Endothelial cell of umbilical vein (primary cell): ENCODE data around the gene CMSS1. TPM values are rescaled to one million over a fixed set of nuclear protein-coding genes. Genes with fewer than 3 reads are reported as not detected.

ENCODE experiments used
- BruUV-seq: library from RNA; stranded (reverse); fragments of 400-500 nt; replicated peaks from 2 replicates; lab custom pipeline; 2021; lab: Mats Ljungman, UMichigan
- CTCF ChIA-PET: fragments of 300-600, 350-600 bp; sonication (Branson Sonifier 250); formaldehyde crosslinking; loops from one replicate; lab custom pipeline; 2021; ENCODE audit warnings: antibody characterized with exemption, inconsistent platforms; lab: Charles Lee
- POLR2A ChIA-PET: fragments of 300-600, 350-600 bp; sonication (Branson Sonifier 250); formaldehyde crosslinking; loops from one replicate; lab custom pipeline; 2021; ENCODE audit warnings: antibody characterized with exemption, inconsistent platforms; lab: Charles Lee
- DNase-seq: peaks from one replicate; pipeline ENCODE4 v3.0.0-alpha.2; 2011; ENCODE audit warnings: low read depth, low spot score
- FAIRE-seq: peaks from 2 replicates; lab custom pipeline; 2011; peaks lifted over from hg19 to GRCh38; lab: Jason Lieb, UNC
- H2AFZ ChIP-seq: 2 replicates; pipeline ENCODE4 v1.6.0; 2012; ENCODE audit warnings: low read depth, low read length, control low read depth, inconsistent platforms
- H3K27ac ChIP-seq: 2 replicates; pipeline ENCODE4 v1.5.1; 2011; ENCODE audit warnings: low read depth, mild to moderate bottlenecking, control low read depth, low read length, moderate library complexity; ENCODE audit not compliant: insufficient read depth
- H3K27me3 ChIP-seq, 2 experiments: 2 replicates each; pipeline versions ENCODE4 v1.6.0 to v1.6.1; 2011; ENCODE audit warnings: low read length in 2 of 2, mixed read lengths in 1 of 2; ENCODE audit not compliant: control insufficient read depth in 2 of 2, insufficient read depth in 2 of 2
- H3K36me3 ChIP-seq, 2 experiments: 2 replicates in 1 of 2; 3 replicates in 1 of 2; pipeline ENCODE4 v1.5.1; 2011; ENCODE audit warnings: low read length in 2 of 2, mild to moderate bottlenecking in 1 of 2, moderate library complexity in 1 of 2; ENCODE audit not compliant: control insufficient read depth in 2 of 2, insufficient read depth in 2 of 2; ENCODE audit errors: extremely low read depth in 1 of 2
- H3K4me1 ChIP-seq: 3 replicates; pipeline ENCODE4 v1.5.1; 2011; ENCODE audit warnings: mild to moderate bottlenecking, low read length; ENCODE audit not compliant: control insufficient read depth, insufficient read depth; ENCODE audit errors: extremely low read depth
- H3K4me2 ChIP-seq: 2 replicates; pipeline ENCODE4 v1.6.1; 2011; ENCODE audit warnings: low read length, control low read depth, mixed read lengths; ENCODE audit not compliant: insufficient read depth
- H3K4me3 ChIP-seq, 3 experiments: fragments of 200-600 bp in 1 of 3; sonication (generic), shearing (Covaris generic) in 1 of 3; replicated peaks in 1 of 3; 2 replicates each; pipeline ENCODE4 v1.5.1; 2011 to 2016; ENCODE audit warnings: control low read depth in 3 of 3, low read length in 3 of 3, mild to moderate bottlenecking in 2 of 3, inconsistent platforms in 1 of 3, low read depth in 1 of 3, moderate library complexity in 1 of 3; ENCODE audit not compliant: insufficient read depth in 1 of 3
- H3K79me2 ChIP-seq: 2 replicates; pipeline ENCODE4 v1.6.0; 2012; ENCODE audit warnings: low read length, inconsistent platforms; ENCODE audit not compliant: control insufficient read depth, insufficient read depth
- H3K9ac ChIP-seq: replicated peaks from 2 replicates; pipeline ENCODE3; 2011; ENCODE audit warnings: low read length, control low read depth; ENCODE audit not compliant: insufficient read depth; ENCODE audit errors: extremely low read depth
- H3K9me1 ChIP-seq: replicated peaks from 3 replicates; pipeline ENCODE4 v1.6.0; 2011; ENCODE audit warnings: mild to moderate bottlenecking, low read length; ENCODE audit not compliant: control insufficient read depth, insufficient read depth; ENCODE audit errors: extremely low read depth
- H3K9me3 ChIP-seq: replicated peaks from 2 replicates; pipeline ENCODE4 v1.5.1; 2012; ENCODE audit warnings: low read length, inconsistent platforms; ENCODE audit not compliant: control insufficient read depth, insufficient read depth
- H4K20me1 ChIP-seq: replicated peaks from 2 replicates; pipeline ENCODE3; 2011; ENCODE audit warnings: mild to moderate bottlenecking, low read length; ENCODE audit not compliant: control insufficient read depth, insufficient read depth; ENCODE audit errors: extremely low read depth
- EZH2 ChIP-seq: IDR thresholded peaks from 2 replicates; pipeline ENCODE4 v1.6.1; 2012; ENCODE audit warnings: borderline replicate concordance, low read depth, mild to moderate bottlenecking, moderate library complexity, low read length, inconsistent platforms; ENCODE audit not compliant: severe bottlenecking
- FOS ChIP-seq: IDR thresholded peaks from 2 replicates; pipeline ENCODE4 v1.6.1; 2011; ENCODE audit warnings: mild to moderate bottlenecking, low read length, moderate library complexity, borderline replicate concordance; ENCODE audit not compliant: insufficient read depth
- GATA2 ChIP-seq: IDR thresholded peaks from 2 replicates; pipeline ENCODE4 v1.7.0; 2011; ENCODE audit warnings: low read depth, mild to moderate bottlenecking, moderate library complexity, mixed read lengths, low read length; ENCODE audit not compliant: insufficient read length, insufficient read depth
- JUN ChIP-seq: IDR thresholded peaks from 2 replicates; pipeline ENCODE4 v1.6.1; 2011; ENCODE audit warnings: borderline replicate concordance, low read depth; ENCODE audit not compliant: insufficient read length, insufficient read depth
- MYC ChIP-seq: IDR thresholded peaks from one replicate; pipeline ENCODE4 v1.6.1; 2011; ENCODE audit warnings: mild to moderate bottlenecking, low read depth, low read length
- POLR2A ChIP-seq: IDR thresholded peaks from 2 replicates; pipeline ENCODE4 v1.6.1; 2012; ENCODE audit warnings: low read depth, mild to moderate bottlenecking, control low read depth, low read length
- POLR2AphosphoS5 ChIP-seq: IDR thresholded peaks from 2 replicates; pipeline ENCODE4 v1.6.1; 2012; ENCODE audit warnings: low read depth, mild to moderate bottlenecking, control low read depth, low read length, moderate library complexity; ENCODE audit not compliant: insufficient read depth
- dilution Hi-C: fragments of 300-500 bp; cut with MboI; formaldehyde crosslinking; loops from one replicate; pipeline ENCODE4 v1.15.0; 2019; ENCODE audit warnings: low sequenced_read_pairs; ENCODE audit not compliant: extremely low pct_ligation_motif_present
- intact Hi-C: fragments of 100-400 bp; cut with micrococcal nuclease; formaldehyde crosslinking; loops from one replicate; pipeline ENCODE4 v1.10.0; 2022
- polyA plus RNA-seq, 4 experiments: library from polyadenylated mRNA; depleted of rRNA in 3 of 4; stranded (reverse) in 3 of 4; unstranded in 1 of 4; fragments of >200 nt; gene quantifications; 2 replicates each; pipeline versions ENCODE4 v1.2.1 to v1.2.3, GENCODE V29; 2011 to 2012; ENCODE audit warnings: missing spikeins in 1 of 4
- total RNA-seq: library from RNA; stranded (reverse); gene quantifications from 2 replicates; pipeline ENCODE4 v1.2.3, GENCODE V29; 2021
- TF ChIP-seq, protein P1 (sequence below), 2 donors: IDR thresholded peaks; 1 replicate in 1 of 2; 2 replicates in 1 of 2; pipeline ENCODE4 v1.5.1; 2011; ENCODE audit warnings: low read length in 2 of 2, mild to moderate bottlenecking in 2 of 2, moderate library complexity in 2 of 2, control low read depth in 1 of 2, inconsistent platforms in 1 of 2, low read depth in 1 of 2; ENCODE audit not compliant: insufficient read depth in 1 of 2; ENCODE audit errors: extremely low read depth in 1 of 2
- TF ChIP-seq, protein P2 (sequence below): IDR thresholded peaks from 2 replicates; pipeline ENCODE4 v1.6.1; 2011; ENCODE audit not compliant: insufficient read depth, insufficient read length

The CMSS1 gene
- total and polyA plus RNA-seq, 2 donors (not counting 3 experiments of a cell fraction or from before 2014, with no cell fraction given), result 9.7 to 60.6 TPM

DNA sequence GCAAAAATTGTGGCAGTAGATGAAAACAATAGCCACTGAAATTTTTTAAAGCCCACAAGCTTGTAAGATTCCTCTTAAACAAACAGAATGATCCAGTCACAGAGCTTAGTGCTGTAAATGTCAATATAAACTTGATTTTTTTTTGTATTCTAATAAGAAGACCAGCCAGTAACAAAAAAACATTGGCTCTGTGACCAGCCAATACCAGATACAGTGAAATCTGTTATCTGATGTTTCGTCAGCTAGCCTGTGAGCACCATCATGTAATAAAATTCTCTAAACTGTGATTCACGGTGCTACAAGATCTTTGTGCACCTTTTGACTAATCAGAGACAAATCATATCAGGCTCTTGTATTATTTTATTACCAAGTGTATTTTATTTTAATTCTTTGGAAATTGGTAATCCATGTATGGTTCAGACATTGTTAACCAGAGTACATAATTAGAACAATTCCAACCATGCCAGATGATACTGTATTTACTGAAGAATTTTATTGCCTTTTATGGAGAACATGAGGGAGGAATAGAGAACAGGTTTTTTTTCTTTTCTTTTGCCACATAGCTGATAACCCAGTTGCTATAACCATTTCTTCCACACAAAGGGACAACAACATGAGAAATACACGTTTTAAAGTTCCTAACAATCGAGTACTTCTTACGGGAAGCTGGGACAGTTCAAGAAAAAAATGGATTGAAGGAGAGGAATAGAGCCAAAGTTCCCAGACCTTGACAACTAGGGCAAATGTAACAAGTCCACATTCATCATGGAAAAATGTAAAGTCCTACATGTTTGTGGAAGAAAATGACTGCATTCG, 224.7 kb downstream of the CMSS1 start:
- intact Hi-C loops, result loop anchor here (1.0 to 5.0 kb wide), 3 partner anchors 177 to 1070 kb away; partner anchors contain the start of genes LNP1 and TOMM70
- DNase-seq (peak; percentile 91), FAIRE-seq (peak; percentile 82)
- peak overlapping the region in 1 of 3 experiments; percentile 29 for H3K4me3 ChIP-seq
- no peaks in the 10 kb centered on the region for H4K20me1 ChIP-seq
- dilution Hi-C loops, result no loop called here
- CTCF ChIA-PET, result interaction anchor here (1.2 to 3.3 kb wide), 13 partner anchors 12 to 212 kb away, joined by 3 to 35 read pairs (median 5); no protein-coding TSS in a partner anchor
- peak overlapping the region; percentile 100 for H3K27ac ChIP-seq
- no peaks in the 10 kb centered on the region for H3K9me1 ChIP-seq
- H3K27me3 ChIP-seq, result no peaks in the 10 kb centered on the region
- no peaks in the 10 kb centered on the region for H3K36me3 ChIP-seq
- no TSS peak for BruUV-seq
- no peaks in the 10 kb centered on the region for H3K79me2 ChIP-seq
- H3K9ac ChIP-seq, result peak overlapping the region; percentile 97
- peaks cover 53% of the 10 kb centered on the region for H3K4me1 ChIP-seq
- POLR2A ChIA-PET, result interaction anchor here (1.0 to 2.7 kb wide), 8 partner anchors 122 to 218 kb away, joined by 3 to 19 read pairs (median 6); partner anchors contain the start of gene TBC1D23
- peak overlapping the region; percentile 68 for H2AFZ ChIP-seq
- H3K4me2 ChIP-seq, result peak overlapping the region; percentile 85
- H3K9me3 ChIP-seq, result no peaks in the 10 kb centered on the region
- no peak for TF ChIP-seq POLR2AphosphoS5
- peak; percentile 82 for TF ChIP-seq GATA2
- TF ChIP-seq MYC, result no peak
- TF ChIP-seq JUN, result peak; percentile 11
- peak; percentile 43 for TF ChIP-seq FOS

DNA sequence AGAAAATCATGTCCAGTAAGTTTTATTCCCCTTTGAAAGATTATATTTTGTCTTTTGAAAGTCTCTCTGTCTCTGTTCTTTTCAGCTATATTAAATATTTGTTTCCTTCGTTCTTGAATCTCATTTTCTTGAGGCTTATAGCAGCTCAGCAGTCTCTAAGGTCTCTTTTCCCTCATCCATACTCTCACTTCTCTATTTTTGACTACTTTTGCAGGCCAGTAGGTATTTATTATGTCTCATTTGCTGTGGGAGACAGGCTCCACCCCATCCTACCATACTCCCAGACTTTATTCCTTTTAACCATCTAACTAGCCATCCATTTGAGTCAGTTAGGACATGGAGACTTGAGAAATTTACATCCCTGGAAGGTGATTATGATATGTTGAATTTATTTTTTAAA, 225.6 kb downstream of the CMSS1 start:
- TF ChIP-seq FOS, result no peak
- no peak for TF ChIP-seq JUN
- TF ChIP-seq, protein P1, sequence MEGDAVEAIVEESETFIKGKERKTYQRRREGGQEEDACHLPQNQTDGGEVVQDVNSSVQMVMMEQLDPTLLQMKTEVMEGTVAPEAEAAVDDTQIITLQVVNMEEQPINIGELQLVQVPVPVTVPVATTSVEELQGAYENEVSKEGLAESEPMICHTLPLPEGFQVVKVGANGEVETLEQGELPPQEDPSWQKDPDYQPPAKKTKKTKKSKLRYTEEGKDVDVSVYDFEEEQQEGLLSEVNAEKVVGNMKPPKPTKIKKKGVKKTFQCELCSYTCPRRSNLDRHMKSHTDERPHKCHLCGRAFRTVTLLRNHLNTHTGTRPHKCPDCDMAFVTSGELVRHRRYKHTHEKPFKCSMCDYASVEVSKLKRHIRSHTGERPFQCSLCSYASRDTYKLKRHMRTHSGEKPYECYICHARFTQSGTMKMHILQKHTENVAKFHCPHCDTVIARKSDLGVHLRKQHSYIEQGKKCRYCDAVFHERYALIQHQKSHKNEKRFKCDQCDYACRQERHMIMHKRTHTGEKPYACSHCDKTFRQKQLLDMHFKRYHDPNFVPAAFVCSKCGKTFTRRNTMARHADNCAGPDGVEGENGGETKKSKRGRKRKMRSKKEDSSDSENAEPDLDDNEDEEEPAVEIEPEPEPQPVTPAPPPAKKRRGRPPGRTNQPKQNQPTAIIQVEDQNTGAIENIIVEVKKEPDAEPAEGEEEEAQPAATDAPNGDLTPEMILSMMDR (IDR thresholded peaks at IDR 0.05; ENCODE audit: extremely low read depth in 1 of 2, insufficient read depth in 1 of 2, low read depth in 1 of 2, low read length in 2 of 2), result no peak
- TF ChIP-seq EZH2, result no peak
- TF ChIP-seq, protein P2, sequence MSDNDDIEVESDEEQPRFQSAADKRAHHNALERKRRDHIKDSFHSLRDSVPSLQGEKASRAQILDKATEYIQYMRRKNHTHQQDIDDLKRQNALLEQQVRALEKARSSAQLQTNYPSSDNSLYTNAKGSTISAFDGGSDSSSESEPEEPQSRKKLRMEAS, result no peak
- no peak for TF ChIP-seq POLR2AphosphoS5
- TF ChIP-seq GATA2, result no peak
- TF ChIP-seq POLR2A, result no peak
- TF ChIP-seq MYC, result no peak
- Histone ChIP-seq H3K27ac (peak overlapping the region; percentile 100), H3K9me1 (no peaks in the 10 kb centered on the region), H3K4me1 (peaks cover 60% of the 10 kb centered on the region), H4K20me1 (no peaks in the 10 kb centered on the region), H3K36me3 (no peaks in the 10 kb centered on the region), H3K9ac (peak overlapping the region; percentile 97), H3K4me3 (no peak overlapping the region), H3K9me3 (no peaks in the 10 kb centered on the region), H3K79me2 (no peaks in the 10 kb centered on the region), H3K4me2 (no peak overlapping the region), H3K27me3 (no peaks in the 10 kb centered on the region), H2AFZ (no peak overlapping the region)
- dilution Hi-C loops (no loop called here), intact Hi-C loops (loop anchor here (5.0 kb wide), 2 partner anchors 359 to 1071 kb away; partner anchors contain the start of genes LNP1 and TOMM70)
- ChIA-PET CTCF (interaction anchor here (0.9 to 3.3 kb wide), 9 partner anchors 11 to 211 kb away, joined by 3 to 35 read pairs (median 5); no protein-coding TSS in a partner anchor), POLR2A (interaction anchor here (2.7 kb wide), 1 partner anchor 167 kb away, joined by 19 read pairs; no protein-coding TSS in a partner anchor)
- no TSS peak for BruUV-seq
- DNase-seq, result no peak
- FAIRE-seq, result no peak
